A549 (cell line): Measurements from ENCODE around the gene DNAJC3. TPM values are rescaled to one million over a fixed set of nuclear protein-coding genes. Genes with fewer than 3 reads are reported as not detected.
A peak's percentile ranks its signal among the peaks of the same experiment; 100 is the strongest.
"Not testable (repeated sequence)": the region's sequence is repeated elsewhere in the genome, so short reads cannot be mapped to it uniquely, and the experiment has no call there.

Source experiments
- ATAC-seq, 2 experiments: fragments of 200-7000 bp in 1 of 2; fragments of >200 bp in 1 of 2; cut with Nextera tagmentation in 1 of 2; cut with Tn5 transposase in 1 of 2; 3 replicates each; pipeline versions ENCODE4 v1.8.0 to v1.9.1; 2018 to 2020; ENCODE audit warnings: mild to moderate bottlenecking in 1 of 2, moderate library complexity in 1 of 2
- CTCF ChIA-PET: fragments of 300-600 bp; sonication (Branson Sonifier 250); formaldehyde crosslinking; extraction: SDS; loops from one replicate; lab custom pipeline; 2021; ENCODE audit warnings: antibody characterized with exemption, inconsistent platforms; lab: Yijun Ruan, JAX
- POLR2A ChIA-PET: fragments of 350-600 bp; formaldehyde crosslinking; extraction: SDS; loops from one replicate; lab custom pipeline; 2021; ENCODE audit warnings: antibody characterized with exemption, inconsistent platforms; lab: Yijun Ruan, JAX
- DNase-seq, 2 experiments: peaks; one replicate each; pipeline versions ENCODE4 v3.0.0 to v3.0.0-alpha.2; 2011 to 2016; ENCODE audit warnings: low read depth in 1 of 2, low spot score in 1 of 2
- FAIRE-seq: peaks from 2 replicates; lab custom pipeline; 2011; peaks lifted over from hg19 to GRCh38; lab: Jason Lieb, UNC
- H3K27ac ChIP-seq, 2 experiments: fragments of >200 bp; sonication (Bioruptor Twin); formaldehyde crosslinking; 3 replicates each; pipeline ENCODE4 v1.5.1; 2016 to 2017
- H3K4me1 ChIP-seq: fragments of >200 bp; sonication (Bioruptor Twin); formaldehyde crosslinking; 3 replicates; pipeline ENCODE4 v1.6.1; 2016
- H3K4me2 ChIP-seq: fragments of >200 bp; sonication (Bioruptor Twin); formaldehyde crosslinking; 3 replicates; pipeline ENCODE4 v1.6.1; 2016
- H3K4me3 ChIP-seq: fragments of >200 bp; sonication (Bioruptor Twin); formaldehyde crosslinking; 3 replicates; pipeline ENCODE4 v1.5.1; 2016
- H3K9me3 ChIP-seq: fragments of >200 bp; sonication (Bioruptor Twin); formaldehyde crosslinking; 3 replicates; pipeline ENCODE4 v1.6.1; 2016
- CBX2 ChIP-seq: fragments of 200-600 bp; sonication (generic); IDR thresholded peaks from 2 replicates; pipeline ENCODE4 v1.6.1; 2016; ENCODE audit warnings: low read depth, mild to moderate bottlenecking, borderline replicate concordance
- CBX8 ChIP-seq: fragments of 200-600 bp; sonication (generic); IDR thresholded peaks from 2 replicates; pipeline ENCODE4 v1.6.1; 2016
- ESRRA ChIP-seq: fragments of 150-350 bp; IDR thresholded peaks from 2 replicates; pipeline ENCODE4 v1.6.1; 2014; ENCODE audit warnings: mild to moderate bottlenecking, low read length, borderline replicate concordance
- FOSB ChIP-seq: fragments of 250-450 bp; sonication (Bioruptor Pico); IDR thresholded peaks from 2 replicates; pipeline ENCODE4 v1.5.0; 2020; ENCODE audit warnings: mild to moderate bottlenecking, moderate library complexity
- FOSL2 ChIP-seq, 2 experiments: fragments of 450-650 bp in 1 of 2; fragments of >200 bp in 1 of 2; sonication (Bioruptor Twin) in 1 of 2; formaldehyde crosslinking; IDR thresholded peaks; 2 replicates each; pipeline versions ENCODE4 v1.5.0 to v1.6.1; 2016 to 2020; ENCODE audit warnings: mild to moderate bottlenecking in 1 of 2, moderate library complexity in 1 of 2
- GATA3 ChIP-seq: IDR thresholded peaks from 2 replicates; pipeline ENCODE4 v1.6.1; 2012; ENCODE audit warnings: borderline replicate concordance
- HDAC2 ChIP-seq: fragments of 200-600 bp; sonication (generic); IDR thresholded peaks from 2 replicates; pipeline ENCODE4 v1.6.1; 2016
- HOXB13 ChIP-seq: fragments of 250-450 bp; sonication (Bioruptor Pico); IDR thresholded peaks from 2 replicates; pipeline ENCODE4 v1.5.0; 2020; ENCODE audit warnings: low read depth, mild to moderate bottlenecking, moderate library complexity
- HOXB5 ChIP-seq: fragments of 250-450 bp; sonication (Bioruptor Pico); IDR thresholded peaks from 2 replicates; pipeline ENCODE4 v1.5.0; 2020; ENCODE audit warnings: mild to moderate bottlenecking, moderate library complexity
- MAZ ChIP-seq: fragments of 150-350 bp; IDR thresholded peaks from 2 replicates; pipeline ENCODE4 v1.6.1; 2014; ENCODE audit warnings: antibody characterized with exemption, low read depth, low read length, borderline replicate concordance
- MYC ChIP-seq: IDR thresholded peaks from 2 replicates; pipeline ENCODE4 v1.6.1; 2012; ENCODE audit warnings: mild to moderate bottlenecking, inconsistent platforms, low read length, improper control_type of control experiment, borderline replicate concordance
- PHF8 ChIP-seq: fragments of 200-600 bp; sonication (generic); IDR thresholded peaks from 2 replicates; pipeline ENCODE4 v1.6.1; 2016; ENCODE audit warnings: low read depth, mild to moderate bottlenecking, antibody characterized with exemption, moderate library complexity, borderline replicate concordance
- POLR2A ChIP-seq: IDR thresholded peaks from 2 replicates; pipeline ENCODE4 v1.6.1; 2012; ENCODE audit warnings: mild to moderate bottlenecking, low read length
- RAD21 ChIP-seq, 2 experiments: fragments of >200 bp in 1 of 2; sonication (Bioruptor Twin) in 1 of 2; formaldehyde crosslinking in 1 of 2; IDR thresholded peaks in 1 of 2; conservative IDR thresholded peaks in 1 of 2; 2 replicates in 1 of 2; 3 replicates in 1 of 2; pipeline ENCODE4 v1.6.1; 2012 to 2018; ENCODE audit warnings: inconsistent platforms in 1 of 2
- RNF2 ChIP-seq: fragments of 200-600 bp; sonication (generic); IDR thresholded peaks from 2 replicates; pipeline ENCODE4 v1.6.1; 2016; ENCODE audit warnings: low read depth, mild to moderate bottlenecking, antibody characterized with exemption, moderate library complexity, borderline replicate concordance
- SMC3 ChIP-seq: fragments of >200 bp; sonication (Bioruptor Twin); formaldehyde crosslinking; IDR thresholded peaks from 3 replicates; pipeline ENCODE4 v1.6.1; 2018; ENCODE audit warnings: inconsistent platforms
- SREBF2 ChIP-seq: fragments of 450-650 bp; IDR thresholded peaks from 2 replicates; pipeline ENCODE4 v1.6.1; 2014; ENCODE audit warnings: mild to moderate bottlenecking, moderate library complexity
- TFCP2L1 ChIP-seq: fragments of 250-450 bp; sonication (Bioruptor Pico); IDR thresholded peaks from 2 replicates; pipeline ENCODE4 v1.5.0; 2021; ENCODE audit warnings: mild to moderate bottlenecking
- polyA plus RNA-seq, 4 experiments: library from polyadenylated mRNA; depleted of rRNA in 3 of 4; stranded (reverse); fragments of >200 nt; fragmentation: RNase III in 1 of 4; extraction: RNeasy Plus Mini Kit Qiagen cat#74134 plus additional on column Dnase treatment in 1 of 4; gene quantifications; 2 replicates in 3 of 4; 3 replicates in 1 of 4; pipeline ENCODE4 v1.2.3, GENCODE V29; 2011 to 2017
- TF ChIP-seq, protein P1 (sequence below): IDR thresholded peaks from 2 replicates; pipeline ENCODE4 v1.6.1; 2012
- TF ChIP-seq, protein P2 (sequence below): fragments of 250-450 bp; sonication (Bioruptor Pico); IDR thresholded peaks from 2 replicates; pipeline ENCODE4 v1.5.0; 2020; ENCODE audit warnings: low read depth, mild to moderate bottlenecking, moderate library complexity
- TF ChIP-seq, protein P3 (sequence below): IDR thresholded peaks from 2 replicates; pipeline ENCODE4 v1.6.1; 2012
- TF ChIP-seq, protein P4 (sequence below): fragments of >200 bp; sonication (Bioruptor Twin); formaldehyde crosslinking; IDR thresholded peaks from 3 replicates; pipeline ENCODE4 v1.5.1; 2016
- TF ChIP-seq, protein P5 (sequence below): fragments of 250-450 bp; sonication (Bioruptor Pico); IDR thresholded peaks from 2 replicates; pipeline ENCODE4 v1.5.0; 2021; ENCODE audit warnings: mild to moderate bottlenecking, moderate library complexity, borderline replicate concordance

Gene DNAJC3
- polyA plus RNA-seq, 2 of the 4 experiments (the other 2 are of a cell fraction), result 11.1 to 21.9 TPM

DNA sequence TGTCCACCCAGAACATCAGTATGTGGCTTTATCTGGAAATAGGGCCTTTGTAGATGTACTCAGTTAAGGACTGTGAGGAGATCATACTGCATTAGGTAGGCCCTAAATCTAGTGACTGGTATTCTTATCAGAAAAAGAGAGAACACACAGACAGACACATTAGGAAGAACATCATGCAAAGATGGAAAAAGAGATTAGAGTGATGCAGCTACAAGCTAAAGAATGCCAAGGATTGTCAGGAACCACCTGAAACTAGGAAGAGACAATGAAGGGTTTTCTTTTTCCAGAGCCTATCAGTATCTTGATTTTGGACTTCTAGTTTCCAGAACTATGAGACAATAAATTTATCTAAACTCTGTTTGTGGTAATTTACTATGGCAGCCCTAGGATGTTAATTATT, 17.4 kb upstream of the DNAJC3 start (continued):
- TF ChIP-seq, protein P1, sequence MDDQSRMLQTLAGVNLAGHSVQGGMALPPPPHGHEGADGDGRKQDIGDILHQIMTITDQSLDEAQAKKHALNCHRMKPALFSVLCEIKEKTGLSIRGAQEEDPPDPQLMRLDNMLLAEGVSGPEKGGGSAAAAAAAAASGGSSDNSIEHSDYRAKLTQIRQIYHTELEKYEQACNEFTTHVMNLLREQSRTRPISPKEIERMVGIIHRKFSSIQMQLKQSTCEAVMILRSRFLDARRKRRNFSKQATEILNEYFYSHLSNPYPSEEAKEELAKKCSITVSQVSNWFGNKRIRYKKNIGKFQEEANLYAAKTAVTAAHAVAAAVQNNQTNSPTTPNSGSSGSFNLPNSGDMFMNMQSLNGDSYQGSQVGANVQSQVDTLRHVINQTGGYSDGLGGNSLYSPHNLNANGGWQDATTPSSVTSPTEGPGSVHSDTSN, result no peak
- TF ChIP-seq, protein P2, sequence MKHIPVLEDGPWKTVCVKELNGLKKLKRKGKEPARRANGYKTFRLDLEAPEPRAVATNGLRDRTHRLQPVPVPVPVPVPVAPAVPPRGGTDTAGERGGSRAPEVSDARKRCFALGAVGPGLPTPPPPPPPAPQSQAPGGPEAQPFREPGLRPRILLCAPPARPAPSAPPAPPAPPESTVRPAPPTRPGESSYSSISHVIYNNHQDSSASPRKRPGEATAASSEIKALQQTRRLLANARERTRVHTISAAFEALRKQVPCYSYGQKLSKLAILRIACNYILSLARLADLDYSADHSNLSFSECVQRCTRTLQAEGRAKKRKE (CRISPR knock-in tag), result no peak
- no peak for TF ChIP-seq RNF2
- no peak for TF ChIP-seq CBX8
- no peak for TF ChIP-seq FOSL2 (IDR thresholded peaks at IDR 0.05)
- TF ChIP-seq FOSL2 (CRISPR knock-in tag; IDR thresholded peaks at IDR 0.05), result no peak
- no peak for TF ChIP-seq GATA3

DNA sequence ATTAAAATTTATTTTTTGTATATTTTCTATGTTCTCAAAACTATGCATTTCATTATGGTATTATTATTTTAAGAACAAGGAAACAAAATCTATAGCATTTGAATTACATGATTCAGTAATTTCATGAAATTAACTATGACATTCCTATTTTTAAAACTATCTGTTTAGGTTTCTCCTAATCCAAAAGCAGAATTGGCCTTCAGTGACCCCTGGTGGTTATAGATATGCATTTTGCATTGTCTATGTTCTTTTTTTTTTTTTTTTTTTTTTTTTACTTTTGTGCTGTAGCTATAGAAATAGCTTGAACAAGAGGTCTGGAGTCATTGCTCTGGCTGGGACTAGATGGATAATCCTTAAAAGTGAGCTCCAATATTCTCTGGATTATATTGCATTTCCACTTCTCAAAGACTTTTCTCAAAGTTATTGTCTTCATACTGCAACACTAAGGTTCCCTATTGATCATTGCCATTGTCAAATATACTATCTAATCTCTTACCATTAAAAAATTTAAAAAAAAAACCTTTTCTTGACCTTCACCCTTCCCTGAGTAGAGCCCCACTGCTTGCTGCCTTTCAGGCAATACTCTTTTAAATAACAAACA, 15.9 kb upstream of the DNAJC3 start:
- Histone ChIP-seq H3K9me3 (peaks cover 7% of the 10 kb centered on the region; the same call in 1 of the 3 replicates), H3K27ac (no peak overlapping the region), H3K4me2 (no peak overlapping the region), H3K4me3 (no peak overlapping the region), H3K4me1 (no peaks in the 10 kb centered on the region)
- ChIA-PET POLR2A (interaction anchor here (1.2 kb wide), 2 partner anchors 15 to 17 kb away, joined by 7 read pairs; partner anchors contain the start of genes DNAJC3 and DZIP1), CTCF (interaction anchor here (0.6 to 1.9 kb wide), 16 partner anchors 9 to 985 kb away, joined by 3 to 13 read pairs (median 4); no protein-coding TSS in a partner anchor)
- FAIRE-seq (no peak), ATAC-seq (peak in 1 of 2 experiments; percentile 56; a peak in 2 of 6 replicates), DNase-seq (peak; percentile 31 to 42)
- TF ChIP-seq CBX2, result no peak
- TF ChIP-seq, protein P3, sequence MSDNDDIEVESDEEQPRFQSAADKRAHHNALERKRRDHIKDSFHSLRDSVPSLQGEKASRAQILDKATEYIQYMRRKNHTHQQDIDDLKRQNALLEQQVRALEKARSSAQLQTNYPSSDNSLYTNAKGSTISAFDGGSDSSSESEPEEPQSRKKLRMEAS, result no peak
- no peak for TF ChIP-seq MAZ
- TF ChIP-seq, protein P4, sequence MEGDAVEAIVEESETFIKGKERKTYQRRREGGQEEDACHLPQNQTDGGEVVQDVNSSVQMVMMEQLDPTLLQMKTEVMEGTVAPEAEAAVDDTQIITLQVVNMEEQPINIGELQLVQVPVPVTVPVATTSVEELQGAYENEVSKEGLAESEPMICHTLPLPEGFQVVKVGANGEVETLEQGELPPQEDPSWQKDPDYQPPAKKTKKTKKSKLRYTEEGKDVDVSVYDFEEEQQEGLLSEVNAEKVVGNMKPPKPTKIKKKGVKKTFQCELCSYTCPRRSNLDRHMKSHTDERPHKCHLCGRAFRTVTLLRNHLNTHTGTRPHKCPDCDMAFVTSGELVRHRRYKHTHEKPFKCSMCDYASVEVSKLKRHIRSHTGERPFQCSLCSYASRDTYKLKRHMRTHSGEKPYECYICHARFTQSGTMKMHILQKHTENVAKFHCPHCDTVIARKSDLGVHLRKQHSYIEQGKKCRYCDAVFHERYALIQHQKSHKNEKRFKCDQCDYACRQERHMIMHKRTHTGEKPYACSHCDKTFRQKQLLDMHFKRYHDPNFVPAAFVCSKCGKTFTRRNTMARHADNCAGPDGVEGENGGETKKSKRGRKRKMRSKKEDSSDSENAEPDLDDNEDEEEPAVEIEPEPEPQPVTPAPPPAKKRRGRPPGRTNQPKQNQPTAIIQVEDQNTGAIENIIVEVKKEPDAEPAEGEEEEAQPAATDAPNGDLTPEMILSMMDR, result peak; percentile 55
- TF ChIP-seq HOXB5, result no peak
- TF ChIP-seq SREBF2, result no peak
- no peak for TF ChIP-seq ESRRA
- no peak for TF ChIP-seq HOXB13
- TF ChIP-seq MYC, result no peak
- TF ChIP-seq RAD21 (conservative IDR thresholded peaks at IDR 0.05 in 1 of 2, IDR thresholded peaks at IDR 0.05 in 1 of 2), result peak; percentile 59 to 68; a peak in 4 of 5 replicates
- no peak for TF ChIP-seq POLR2A
- TF ChIP-seq TFCP2L1 (CRISPR knock-in tag), result no peak
- TF ChIP-seq, protein P5, sequence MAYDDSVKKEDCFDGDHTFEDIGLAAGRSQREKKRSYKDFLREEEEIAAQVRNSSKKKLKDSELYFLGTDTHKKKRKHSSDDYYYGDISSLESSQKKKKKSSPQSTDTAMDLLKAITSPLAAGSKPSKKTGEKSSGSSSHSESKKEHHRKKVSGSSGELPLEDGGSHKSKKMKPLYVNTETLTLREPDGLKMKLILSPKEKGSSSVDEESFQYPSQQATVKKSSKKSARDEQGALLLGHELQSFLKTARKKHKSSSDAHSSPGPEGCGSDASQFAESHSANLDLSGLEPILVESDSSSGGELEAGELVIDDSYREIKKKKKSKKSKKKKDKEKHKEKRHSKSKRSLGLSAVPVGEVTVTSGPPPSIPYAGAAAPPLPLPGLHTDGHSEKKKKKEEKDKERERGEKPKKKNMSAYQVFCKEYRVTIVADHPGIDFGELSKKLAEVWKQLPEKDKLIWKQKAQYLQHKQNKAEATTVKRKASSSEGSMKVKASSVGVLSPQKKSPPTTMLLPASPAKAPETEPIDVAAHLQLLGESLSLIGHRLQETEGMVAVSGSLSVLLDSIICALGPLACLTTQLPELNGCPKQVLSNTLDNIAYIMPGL (CRISPR knock-in tag), result no peak
- TF ChIP-seq SMC3, result peak; percentile 58
- no peak for TF ChIP-seq HDAC2
- no peak for TF ChIP-seq PHF8
- TF ChIP-seq FOSB (CRISPR knock-in tag), result no peak

DNA sequence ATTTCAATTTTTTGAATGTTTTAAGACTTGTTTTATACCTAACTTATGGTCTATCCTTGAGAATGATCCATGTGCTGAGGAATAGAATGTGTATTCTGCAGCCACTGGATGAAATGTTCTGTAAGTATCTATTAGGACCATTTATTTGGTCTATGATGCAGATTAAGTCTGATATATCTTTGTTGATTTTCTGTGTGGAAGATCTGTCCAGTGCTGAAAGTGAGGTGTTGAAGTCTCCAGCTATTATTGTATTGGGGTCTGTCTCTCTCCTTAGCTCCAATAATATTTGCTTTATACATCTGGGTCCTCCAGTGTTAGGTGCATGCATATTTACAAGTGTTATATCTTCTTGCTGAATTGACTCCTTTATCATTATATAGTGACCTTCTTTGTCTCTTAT, 9.7 kb upstream of the DNAJC3 start:
- ATAC-seq, H3K4me3 ChIP-seq, H3K4me1 ChIP-seq, H3K27ac ChIP-seq, H3K4me2 ChIP-seq, FAIRE-seq, POLR2A ChIA-PET, DNase-seq: not testable (repeated sequence)
- CTCF ChIA-PET, result interaction anchor here (1.0 kb wide), 2 partner anchors 9 to 287 kb away, joined by 3 read pairs; no protein-coding TSS in a partner anchor
- peaks cover 40% of the 10 kb centered on the region for H3K9me3 ChIP-seq
